Measurements from ENCODE around the gene ANKRD33B. TPM values are rescaled to one million over a fixed set of nuclear protein-coding genes. Genes with fewer than 3 reads are reported as not detected.

Gene ANKRD33B
- total RNA-seq, 6 donors from 2014 or later, result 3.1 to 10.5 (median 7.9) TPM

DNA sequence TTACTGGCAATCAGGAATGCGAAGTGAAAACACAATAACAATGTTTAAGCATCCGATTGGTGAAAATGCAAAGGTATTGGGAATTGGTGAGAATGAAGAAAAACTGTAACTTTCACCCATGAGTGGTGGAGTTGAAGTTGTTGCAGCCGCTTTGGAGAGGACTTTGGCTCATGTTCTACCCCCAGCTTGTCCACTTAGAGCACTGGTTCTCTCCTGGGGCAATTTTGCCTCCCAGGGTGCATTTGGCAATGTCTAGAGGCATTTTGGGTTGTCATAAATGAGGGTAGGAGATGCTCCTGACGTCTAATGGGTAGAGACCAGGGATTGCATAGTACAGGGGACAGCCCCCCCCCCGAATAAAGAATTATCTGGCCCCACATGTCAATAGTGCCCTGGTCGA, 46.2 kb downstream of the ANKRD33B start:
- ATAC-seq (ENCODE audit: low FRiP score in 2 of 2), result no peak
- H3K4me3 ChIP-seq, result no peak overlapping the region
- no peaks in the 10 kb centered on the region for H3K9me3 ChIP-seq
- H3K27ac ChIP-seq, result no peak overlapping the region
- no peaks in the 10 kb centered on the region for H3K27me3 ChIP-seq
- no peak for DNase-seq
- no peak for TF ChIP-seq POLR2AphosphoS5 (IDR thresholded peaks at IDR 0.05)
- no peak for TF ChIP-seq EP300 (IDR thresholded peaks at IDR 0.05)
- no peak for TF ChIP-seq POLR2A (IDR thresholded peaks at IDR 0.05)
- TF ChIP-seq, protein P1, sequence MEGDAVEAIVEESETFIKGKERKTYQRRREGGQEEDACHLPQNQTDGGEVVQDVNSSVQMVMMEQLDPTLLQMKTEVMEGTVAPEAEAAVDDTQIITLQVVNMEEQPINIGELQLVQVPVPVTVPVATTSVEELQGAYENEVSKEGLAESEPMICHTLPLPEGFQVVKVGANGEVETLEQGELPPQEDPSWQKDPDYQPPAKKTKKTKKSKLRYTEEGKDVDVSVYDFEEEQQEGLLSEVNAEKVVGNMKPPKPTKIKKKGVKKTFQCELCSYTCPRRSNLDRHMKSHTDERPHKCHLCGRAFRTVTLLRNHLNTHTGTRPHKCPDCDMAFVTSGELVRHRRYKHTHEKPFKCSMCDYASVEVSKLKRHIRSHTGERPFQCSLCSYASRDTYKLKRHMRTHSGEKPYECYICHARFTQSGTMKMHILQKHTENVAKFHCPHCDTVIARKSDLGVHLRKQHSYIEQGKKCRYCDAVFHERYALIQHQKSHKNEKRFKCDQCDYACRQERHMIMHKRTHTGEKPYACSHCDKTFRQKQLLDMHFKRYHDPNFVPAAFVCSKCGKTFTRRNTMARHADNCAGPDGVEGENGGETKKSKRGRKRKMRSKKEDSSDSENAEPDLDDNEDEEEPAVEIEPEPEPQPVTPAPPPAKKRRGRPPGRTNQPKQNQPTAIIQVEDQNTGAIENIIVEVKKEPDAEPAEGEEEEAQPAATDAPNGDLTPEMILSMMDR (IDR thresholded peaks at IDR 0.05), result no peak
- H3K36me3 ChIP-seq, result no peaks in the 10 kb centered on the region
- WGBS, 2 donors, result 92 to 93% methylated on average over 6 of the region's 6 CpGs
- H3K4me1 ChIP-seq, result peaks cover 10 to 17% (median 12%) of the 10 kb centered on the region in 4 donors

DNA sequence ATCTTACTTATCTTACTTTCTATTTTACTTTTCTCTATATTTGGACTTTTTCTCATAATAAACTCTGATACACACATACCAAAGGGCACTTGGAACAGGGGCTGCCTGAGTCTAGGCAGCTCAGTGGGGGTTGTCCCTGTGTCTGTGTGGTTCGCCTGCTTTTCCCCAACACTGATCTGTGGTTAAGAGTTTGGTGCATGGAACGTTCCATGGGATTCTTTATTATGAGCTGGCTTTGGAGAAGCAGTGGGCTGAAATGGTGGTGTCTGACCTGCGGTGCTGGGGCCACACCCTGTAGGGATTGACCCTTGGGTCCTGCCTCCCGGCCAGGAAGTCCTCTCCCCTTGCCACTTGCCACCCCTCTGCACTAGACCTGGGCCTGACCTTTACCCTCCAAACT, 47.4 kb downstream of the ANKRD33B start:
- no peak for DNase-seq
- H3K27me3 ChIP-seq, result no peaks in the 10 kb centered on the region
- no peak overlapping the region for H3K27ac ChIP-seq
- TF ChIP-seq POLR2AphosphoS5 (IDR thresholded peaks at IDR 0.05), result no peak
- TF ChIP-seq, protein P1 (IDR thresholded peaks at IDR 0.05), result no peak
- TF ChIP-seq EP300 (IDR thresholded peaks at IDR 0.05), result no peak
- no peak for TF ChIP-seq POLR2A (IDR thresholded peaks at IDR 0.05)
- no peaks in the 10 kb centered on the region for H3K9me3 ChIP-seq
- WGBS, 2 donors, result 82 to 85% methylated on average over 4 of the region's 4 CpGs
- peaks cover 10 to 17% (median 12%) of the 10 kb centered on the region in 4 donors for H3K4me1 ChIP-seq
- ATAC-seq (ENCODE audit: low FRiP score in 2 of 2), result no peak
- no peaks in the 10 kb centered on the region for H3K36me3 ChIP-seq
- H3K4me3 ChIP-seq, result no peak overlapping the region

DNA sequence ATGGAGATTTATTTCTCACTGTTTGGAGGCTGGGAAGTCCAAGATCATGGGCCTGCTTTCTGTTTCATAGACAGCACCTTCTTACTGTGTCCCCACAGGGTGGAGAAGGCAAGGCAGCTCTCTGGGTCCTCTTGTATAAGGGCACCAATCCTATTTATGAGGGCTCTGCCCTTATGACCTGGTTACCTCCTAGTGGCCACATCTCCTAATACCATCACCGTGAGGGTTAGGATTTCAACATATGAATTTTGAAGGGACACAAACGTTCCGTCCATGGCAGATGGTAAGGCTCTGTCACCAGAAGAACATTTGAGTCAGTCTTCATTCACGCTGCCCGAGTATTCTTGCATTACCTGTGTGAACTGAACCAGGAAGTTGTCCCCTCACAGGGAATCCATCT, 48.4 kb downstream of the ANKRD33B start:
- 69 to 84% methylated on average over 5 of the region's 5 CpGs for WGBS, 2 donors
- no peak overlapping the region for H3K4me3 ChIP-seq
- H3K27me3 ChIP-seq, result no peaks in the 10 kb centered on the region
- no peak overlapping the region for H3K27ac ChIP-seq
- H3K4me1 ChIP-seq, result peaks cover 8 to 11% (median 9%) of the 10 kb centered on the region in 4 donors
- TF ChIP-seq, protein P1 (IDR thresholded peaks at IDR 0.05), result no peak
- TF ChIP-seq POLR2A (IDR thresholded peaks at IDR 0.05), result no peak
- TF ChIP-seq POLR2AphosphoS5 (IDR thresholded peaks at IDR 0.05), result no peak
- no peak for TF ChIP-seq EP300 (IDR thresholded peaks at IDR 0.05)
- ATAC-seq (ENCODE audit: low FRiP score in 2 of 2), result no peak
- no peak for DNase-seq
- no peaks in the 10 kb centered on the region for H3K36me3 ChIP-seq
- no peaks in the 10 kb centered on the region for H3K9me3 ChIP-seq

DNA sequence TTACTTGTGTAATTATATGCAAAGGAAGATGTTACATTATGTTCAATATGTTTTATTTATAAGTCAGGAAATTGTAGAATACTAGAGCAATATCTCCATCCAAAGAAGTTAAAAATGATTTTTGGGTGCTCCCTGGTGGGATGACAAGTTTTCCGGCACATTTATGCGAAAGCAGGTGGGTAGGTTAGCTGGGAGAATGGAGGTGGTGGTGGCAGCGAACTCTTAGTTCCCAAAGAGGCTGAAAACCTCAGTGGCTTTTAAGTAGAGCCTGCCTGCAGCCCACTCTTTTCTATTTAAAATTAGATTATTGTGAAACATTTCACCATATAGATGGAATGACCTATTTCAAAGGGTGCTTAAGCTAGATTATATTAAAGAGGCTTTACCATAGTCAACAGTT, 51.8 kb downstream of the ANKRD33B start:
- no peak for TF ChIP-seq POLR2A (IDR thresholded peaks at IDR 0.05)
- no peak for TF ChIP-seq POLR2AphosphoS5 (IDR thresholded peaks at IDR 0.05)
- TF ChIP-seq, protein P1 (IDR thresholded peaks at IDR 0.05), result no peak
- TF ChIP-seq EP300 (IDR thresholded peaks at IDR 0.05), result no peak
- 91 to 95% methylated on average over 3 of the region's 3 CpGs for WGBS, 2 donors
- H3K27ac ChIP-seq, result no peak overlapping the region
- DNase-seq (no peak), ATAC-seq (ENCODE audit: low FRiP score in 2 of 2) (no peak)
- H3K36me3 ChIP-seq, result no peaks in the 10 kb centered on the region
- H3K27me3 ChIP-seq, result no peaks in the 10 kb centered on the region
- H3K9me3 ChIP-seq, result no peaks in the 10 kb centered on the region
- H3K4me1 ChIP-seq, result no peaks in the 10 kb centered on the region
- no peak overlapping the region for H3K4me3 ChIP-seq

DNA sequence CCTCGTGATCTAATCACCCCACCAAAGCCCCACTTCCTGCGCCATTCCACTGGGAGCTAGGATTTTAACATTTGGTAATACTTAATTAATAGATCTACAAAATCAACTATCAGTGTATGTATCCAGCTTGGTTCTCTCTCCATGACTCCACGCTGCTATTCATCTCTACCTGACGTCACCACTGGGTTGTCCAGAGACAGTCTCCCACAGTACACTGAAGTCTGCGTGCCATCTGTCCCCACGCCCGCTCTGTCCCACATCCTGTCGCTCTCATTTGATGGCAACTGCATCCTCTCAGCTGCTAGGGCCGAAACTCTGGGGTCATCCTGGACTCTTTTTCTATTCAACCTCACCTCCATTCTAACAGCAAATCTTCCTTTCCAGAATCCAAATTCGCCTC, 53.2 kb downstream of the ANKRD33B start:
- WGBS, 2 donors, result 94 to 95% methylated on average over 9 of the region's 10 CpGs
- Histone ChIP-seq H3K27ac (no peak overlapping the region), H3K4me3 (no peak overlapping the region), H3K4me1 (peaks cover 0 to 4% (median under 1%) of the 10 kb centered on the region in 4 donors), H3K27me3 (no peaks in the 10 kb centered on the region), H3K9me3 (no peaks in the 10 kb centered on the region), H3K36me3 (no peaks in the 10 kb centered on the region)
- TF ChIP-seq POLR2AphosphoS5 (IDR thresholded peaks at IDR 0.05) (no peak), POLR2A (IDR thresholded peaks at IDR 0.05) (no peak), EP300 (IDR thresholded peaks at IDR 0.05) (no peak)
- TF ChIP-seq, protein P1 (IDR thresholded peaks at IDR 0.05), result no peak
- no peak for ATAC-seq (ENCODE audit: low FRiP score in 2 of 2)
- DNase-seq, result no peak

All from upper lobe of left lung (tissue), 6 donors.